Astrocyte of the spinal cord (primary cell): ENCODE data around the gene TSPAN32.
A peak's percentile ranks its signal among the peaks of the same experiment; 100 is the strongest.

Source experiments
- DNase-seq: peaks from one replicate; pipeline ENCODE4 v3.0.0; 2011; ENCODE audit warnings: low read depth, low spot score
- H3K4me3 ChIP-seq: 2 replicates; pipeline ENCODE4 v1.5.1; 2011; ENCODE audit warnings: low read depth, mild to moderate bottlenecking, low read length, moderate library complexity
- CTCF ChIP-seq: IDR thresholded peaks from 2 replicates; pipeline ENCODE4 v1.5.1; 2012; ENCODE audit warnings: low read depth, mild to moderate bottlenecking, low read length, inconsistent platforms
- in situ Hi-C: cut with HindIII; loops from 2 replicates; pipeline ENCODE4 v1.10.0; 2017; ENCODE audit warnings: low sequenced_read_pairs

Gene TSPAN32

DNA sequence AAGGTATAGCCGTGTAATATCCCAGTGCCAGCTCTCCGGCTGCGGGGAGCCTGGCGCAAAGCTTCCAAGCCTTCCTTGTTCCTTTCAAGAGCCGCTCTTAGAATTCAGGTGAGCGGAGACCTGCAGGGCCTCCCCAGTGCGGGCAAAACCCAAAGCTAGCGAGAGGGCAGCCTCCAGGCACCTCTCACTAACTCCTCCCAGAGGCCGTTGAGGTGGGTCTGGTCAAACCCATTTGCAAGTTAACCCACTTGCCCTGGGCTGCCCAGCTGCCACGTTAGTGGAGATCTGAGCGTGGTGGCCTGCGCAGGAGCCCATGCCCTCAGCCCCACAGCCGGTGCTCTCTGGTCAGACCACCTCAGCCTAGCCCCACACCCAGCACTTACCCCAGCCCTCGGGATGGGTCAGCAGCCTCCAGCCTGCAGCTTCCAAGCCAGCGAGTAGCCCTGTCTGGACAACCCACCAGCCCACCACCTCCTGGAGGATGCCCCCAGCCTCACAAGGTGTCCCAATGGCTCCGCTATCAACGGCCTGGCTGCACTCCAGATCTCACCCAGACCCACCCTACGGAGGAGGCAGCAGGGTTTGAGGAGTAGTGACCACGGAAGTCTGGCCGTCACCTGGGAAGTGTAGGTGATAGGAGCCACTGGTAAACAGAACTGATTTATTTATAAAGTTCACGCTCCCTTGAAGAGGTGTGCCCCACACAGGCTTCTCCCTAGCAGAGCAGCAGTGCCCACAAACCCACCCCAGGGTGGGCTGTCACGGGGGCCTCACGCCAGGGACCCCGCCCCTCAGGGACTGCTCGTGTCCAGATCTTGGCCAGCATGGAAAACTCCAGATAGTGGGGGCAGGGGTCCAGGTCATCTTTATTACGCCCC lies 33.7 kb upstream of the TSPAN32 start:
- no peak overlapping the region for H3K4me3 ChIP-seq
- in situ Hi-C loops: no loop called here
- DNase-seq: no peak
- TF ChIP-seq CTCF: no peak

- TF ChIP-seq CTCF: no peak
- no peak overlapping the region for H3K4me3 ChIP-seq
- no peak for DNase-seq
- in situ Hi-C loops: no loop called here
These were observed 32.8 kb upstream of the TSPAN32 start for GRCh38 chr11:2268729-2269600.

GRCh38 chr11:2269601-2270321 lies 32.1 kb upstream of the TSPAN32 start:
- peak; percentile 2 for TF ChIP-seq CTCF
- in situ Hi-C loops: no loop called here
- no peak overlapping the region for H3K4me3 ChIP-seq
- DNase-seq: peak; percentile 29

DNA sequence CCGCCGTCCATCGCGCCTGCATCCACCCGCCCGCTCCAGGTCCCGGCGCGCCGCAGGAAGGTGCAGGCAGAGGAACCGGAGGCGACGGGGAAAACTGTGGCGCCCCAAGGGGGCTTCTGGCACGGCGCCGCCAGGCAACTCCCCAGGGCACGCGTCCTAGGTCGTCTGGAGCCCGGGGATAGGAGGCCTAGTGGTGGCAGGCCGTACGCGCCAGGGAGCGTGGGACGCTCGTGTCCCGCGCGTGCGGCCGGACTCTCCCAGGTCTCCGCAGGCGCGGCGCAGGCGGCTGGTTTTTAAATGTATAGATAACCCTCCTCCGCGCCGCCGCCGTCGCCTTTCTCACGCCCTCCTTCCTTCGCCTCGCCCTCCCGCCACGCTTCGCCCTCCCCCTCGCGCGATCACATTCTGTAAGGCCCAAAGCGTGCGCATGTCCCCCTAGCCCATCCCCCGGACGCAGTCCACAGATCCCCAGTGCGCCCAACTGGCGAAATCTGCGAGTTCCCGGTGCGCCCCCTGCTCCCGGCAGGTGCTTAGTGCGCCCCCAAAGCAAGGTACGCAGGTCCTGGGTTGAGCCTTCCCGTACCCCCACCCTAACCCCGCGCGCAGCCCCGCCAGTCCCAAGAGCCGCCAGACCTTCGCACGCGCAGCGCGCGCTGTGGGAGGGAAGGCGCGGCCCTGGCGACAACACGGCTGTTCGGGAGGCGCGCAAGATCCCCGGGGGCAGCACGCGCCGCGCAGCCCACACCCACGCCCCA lies 31.3 kb upstream of the TSPAN32 start, which contains the start of gene ASCL2:
Gene ASCL2, minus strand, starts transcription at position 267 of the 755 bp plus-strand sequence. Its CDS starts 256 bp downstream, at position 11.
- TF ChIP-seq CTCF: no peak
- H3K4me3 ChIP-seq: no peak within 1 kb of the TSS
- in situ Hi-C loops: no loop called here
- DNase-seq: no peak

DNA sequence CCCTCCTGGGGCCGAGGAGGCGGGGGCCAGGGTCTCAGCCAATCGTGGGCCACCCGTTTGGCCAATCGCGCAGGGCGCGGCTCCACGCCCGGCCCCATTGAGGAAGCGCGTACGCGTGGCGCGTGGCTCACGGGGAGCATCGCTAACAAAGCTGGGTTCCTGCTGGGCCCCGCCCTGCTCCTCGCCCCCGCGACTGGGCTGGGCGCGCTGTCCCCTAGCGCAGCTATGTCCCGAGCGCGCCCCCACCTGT lies 30.8 kb upstream of the TSPAN32 start:
- no peak for TF ChIP-seq CTCF
- no peak overlapping the region for H3K4me3 ChIP-seq
- DNase-seq: no peak
- in situ Hi-C loops: no loop called here
